IMR-90 (cell line): ENCODE measurements around the gene FAM184A. TPM values are rescaled to one million over a fixed set of nuclear protein-coding genes. Genes with fewer than 3 reads are reported as not detected.

Source experiments
- ATAC-seq: fragments of 200-7000 bp; cut with Tn5 transposase; 2 replicates; pipeline ENCODE4 v1.9.1; 2020; ENCODE audit warnings: low read depth, mild to moderate bottlenecking, moderate library complexity
- BruUV-seq: library from RNA; stranded (reverse); fragments of 400-500 nt; replicated peaks from 2 replicates; lab custom pipeline; 2021; lab: Mats Ljungman, UMichigan
- CTCF ChIA-PET: fragments of 300-600 bp; formaldehyde crosslinking; extraction: SDS; loops from one replicate; lab custom pipeline; 2021; ENCODE audit warnings: antibody characterized with exemption; lab: Yijun Ruan, JAX
- POLR2A ChIA-PET: fragments of 300-600 bp; sonication (Branson Sonifier 250); formaldehyde crosslinking; loops from one replicate; lab custom pipeline; 2022; ENCODE audit warnings: antibody characterized with exemption; ENCODE audit not compliant: unreplicated experiment; lab: Charles Lee
- DNase-seq: peaks from one replicate; pipeline ENCODE4 v3.0.0; 2013
- H2AFZ ChIP-seq: replicated peaks from 2 replicates; pipeline ENCODE3; 2013; ENCODE audit warnings: low read length, mild to moderate bottlenecking; ENCODE audit not compliant: poor library complexity
- H2AK5ac ChIP-seq: 2 replicates; pipeline ENCODE4 v1.6.1; 2013; ENCODE audit warnings: low read depth, low read length, inconsistent platforms
- H2AK9ac ChIP-seq: replicated peaks from 2 replicates; pipeline ENCODE3; 2013; ENCODE audit warnings: mild to moderate bottlenecking, low read depth, low read length, moderate library complexity; ENCODE audit not compliant: poor library complexity
- H2BK120ac ChIP-seq: 2 replicates; pipeline ENCODE4 v1.6.1; 2013; ENCODE audit warnings: low read depth, low read length, inconsistent platforms
- H2BK15ac ChIP-seq: 3 replicates; pipeline ENCODE4 v1.6.1; 2013; ENCODE audit warnings: low read depth, low read length, inconsistent platforms
- H2BK20ac ChIP-seq: 2 replicates; pipeline ENCODE4 v1.6.1; 2013; ENCODE audit warnings: low read depth, mild to moderate bottlenecking, inconsistent platforms, low read length, moderate library complexity
- H2BK5ac ChIP-seq: 2 replicates; pipeline ENCODE4 v1.6.1; 2013; ENCODE audit warnings: mild to moderate bottlenecking, low read depth, low read length, inconsistent platforms; ENCODE audit not compliant: poor library complexity, severe bottlenecking
- H3K14ac ChIP-seq: replicated peaks from 2 replicates; pipeline ENCODE4 v1.6.1; 2013; ENCODE audit warnings: low read depth, low read length, inconsistent platforms
- H3K18ac ChIP-seq: 2 replicates; pipeline ENCODE4 v1.6.1; 2013; ENCODE audit warnings: low read depth, low read length, control low read depth
- H3K23ac ChIP-seq: 2 replicates; pipeline ENCODE4 v1.6.1; 2013; ENCODE audit warnings: low read depth, low read length, inconsistent platforms
- H3K27ac ChIP-seq: 2 replicates; pipeline ENCODE4 v1.5.1; 2013; ENCODE audit warnings: mild to moderate bottlenecking, control low read depth, low read length; ENCODE audit not compliant: insufficient read depth
- H3K27me3 ChIP-seq: 2 replicates; pipeline ENCODE4 v1.6.1; 2013; ENCODE audit warnings: low read length; ENCODE audit not compliant: control insufficient read depth, insufficient read depth
- H3K36me3 ChIP-seq: 2 replicates; pipeline ENCODE4 v1.6.1; 2013; ENCODE audit warnings: low read length, mixed read lengths; ENCODE audit not compliant: control insufficient read depth, insufficient read depth
- H3K4ac ChIP-seq: 2 replicates; pipeline ENCODE4 v1.6.1; 2013; ENCODE audit warnings: low read depth, low read length, inconsistent platforms
- H3K4me1 ChIP-seq: 2 replicates; pipeline ENCODE4 v1.6.1; 2013; ENCODE audit warnings: low read length, mixed read lengths; ENCODE audit not compliant: control insufficient read depth, insufficient read depth
- H3K4me2 ChIP-seq: 2 replicates; pipeline ENCODE4 v1.6.1; 2013; ENCODE audit warnings: low read depth, mild to moderate bottlenecking, control low read depth, low read length, moderate library complexity
- H3K4me3 ChIP-seq: 2 replicates; pipeline ENCODE4 v1.5.1; 2013; ENCODE audit warnings: low read depth, mild to moderate bottlenecking, control low read depth, low read length, moderate library complexity; ENCODE audit not compliant: insufficient read depth
- H3K56ac ChIP-seq: 2 replicates; pipeline ENCODE4 v1.6.1; 2013; ENCODE audit warnings: low read length, inconsistent platforms; ENCODE audit not compliant: insufficient read depth; ENCODE audit errors: extremely low read depth
- H3K79me1 ChIP-seq, 2 experiments: 2 replicates each; pipeline ENCODE4 v1.6.1; 2013; ENCODE audit warnings: low read length in 2 of 2, inconsistent platforms in 1 of 2, low read depth in 1 of 2
- H3K9ac ChIP-seq: 2 replicates; pipeline ENCODE4 v1.6.1; 2013; ENCODE audit warnings: low read depth, low read length, control low read depth
- H3K9me1 ChIP-seq: 2 replicates; pipeline ENCODE4 v1.6.1; 2013; ENCODE audit warnings: low read length, inconsistent platforms; ENCODE audit not compliant: insufficient read depth
- H3K9me3 ChIP-seq: 2 replicates; pipeline ENCODE4 v1.6.1; 2013; ENCODE audit warnings: low read length; ENCODE audit not compliant: control insufficient read depth, insufficient read depth
- H4K20me1 ChIP-seq: 2 replicates; pipeline ENCODE4 v1.6.1; 2013; ENCODE audit warnings: low read length, inconsistent platforms; ENCODE audit not compliant: insufficient read depth
- H4K5ac ChIP-seq: 2 replicates; pipeline ENCODE4 v1.6.1; 2013; ENCODE audit warnings: mild to moderate bottlenecking, low read depth, low read length, control low read depth
- H4K8ac ChIP-seq, 2 experiments: 2 replicates each; pipeline ENCODE4 v1.6.1; 2013; ENCODE audit warnings: low read depth in 2 of 2, low read length in 2 of 2, control low read depth in 1 of 2, inconsistent platforms in 1 of 2
- H4K91ac ChIP-seq: 2 replicates; pipeline ENCODE4 v1.6.1; 2013; ENCODE audit warnings: low read depth, low read length, inconsistent platforms; ENCODE audit not compliant: insufficient read depth
- BHLHE40 ChIP-seq: fragments of 150-350 bp; IDR thresholded peaks from 2 replicates; pipeline ENCODE4 v1.6.1; 2016; ENCODE audit warnings: mild to moderate bottlenecking, low read depth, low read length
- CHD1 ChIP-seq: IDR thresholded peaks from 2 replicates; pipeline ENCODE4 v1.6.1; 2012; ENCODE audit warnings: low read depth, low read length, improper control_type of control experiment
- CTCF ChIP-seq: conservative IDR thresholded peaks from 2 replicates; pipeline ENCODE4 v1.5.1; 2012; ENCODE audit warnings: mild to moderate bottlenecking, low read depth, low read length, improper control_type of control experiment
- ELK1 ChIP-seq: fragments of 150-350 bp; IDR thresholded peaks from 2 replicates; pipeline ENCODE4 v1.6.1; 2016; ENCODE audit warnings: low read depth, mild to moderate bottlenecking, low read length, moderate library complexity, borderline replicate concordance
- MAFK ChIP-seq: IDR thresholded peaks from 2 replicates; pipeline ENCODE4 v1.6.1; 2012; ENCODE audit warnings: low read depth, low read length, improper control_type of control experiment
- MAZ ChIP-seq: IDR thresholded peaks from 2 replicates; pipeline ENCODE4 v1.6.1; 2012; ENCODE audit warnings: low read depth, mild to moderate bottlenecking, low read length, improper control_type of control experiment, moderate library complexity, borderline replicate concordance
- POLR2A ChIP-seq: IDR thresholded peaks from 2 replicates; pipeline ENCODE4 v1.6.1; 2012; ENCODE audit warnings: mild to moderate bottlenecking, low read depth, low read length
- RAD21 ChIP-seq: IDR thresholded peaks from 2 replicates; pipeline ENCODE4 v1.6.1; 2012; ENCODE audit warnings: low read length, improper control_type of control experiment
- RFX5 ChIP-seq: IDR thresholded peaks from 2 replicates; pipeline ENCODE4 v1.8.0; 2012; ENCODE audit warnings: low read depth, mild to moderate bottlenecking, low read length, moderate library complexity
- SMC3 ChIP-seq: fragments of 150-350 bp; IDR thresholded peaks from 2 replicates; pipeline ENCODE4 v1.6.1; 2016; ENCODE audit warnings: low read depth, mild to moderate bottlenecking, antibody characterized with exemption, low read length, moderate library complexity
- WGBS, 2 experiments: methylation state at CpG; one replicate each; pipeline versions ENCODE4 v1.1.5 to v1.1.7; 2013; ENCODE audit warnings: missing lambda C conversion rate in 2 of 2; ENCODE audit not compliant: insufficient read length in 1 of 2; ENCODE audit errors: extremely low coverage in 2 of 2; 5-methylcytosine and 5-hydroxymethylcytosine counted together
- dilution Hi-C: fragments of 300-500 bp; cut with HindIII; formaldehyde crosslinking; loops from one replicate; pipeline ENCODE4 v1.14.3; 2018; ENCODE audit warnings: low sequenced_read_pairs; ENCODE audit not compliant: unreplicated experiment
- in situ Hi-C: fragments of 300-500 bp; cut with MboI; formaldehyde crosslinking; loops from 3 replicates; pipeline ENCODE4 v1.14.3; 2019; ENCODE audit warnings: low sequenced_read_pairs, inconsistent platforms, mixed read lengths
- intact Hi-C: fragments of 100-400 bp; cut with micrococcal nuclease; formaldehyde crosslinking; loops from 2 replicates; pipeline ENCODE4 v1.10.0; 2022
- polyA plus RNA-seq, 3 experiments: library from polyadenylated mRNA; depleted of rRNA; stranded (reverse); fragments of >200 nt; gene quantifications; 2 replicates each; pipeline ENCODE4 v1.2.3, GENCODE V29; 2012; ENCODE audit warnings: low replicate concordance in 1 of 3
- total RNA-seq: library from RNA; depleted of rRNA; stranded (reverse); fragments of >200 nt; gene quantifications from 2 replicates; pipeline ENCODE4 v1.2.3, GENCODE V29; 2012

FAM184A gene
- total and polyA plus RNA-seq, 2 of the 4 experiments (the other 2 are of a cell fraction), result 0.03 TPM; not detected in 1

GRCh38 chr6:119027465-119027864 is 51.0 kb downstream of the FAM184A start:
- no peak overlapping the region for H2BK120ac ChIP-seq
- dilution Hi-C loops (no loop called here), in situ Hi-C loops (no loop called here), intact Hi-C loops (no loop called here)
- DNase-seq (no peak), ATAC-seq (no peak)
- no peak overlapping the region for H4K5ac ChIP-seq
- H3K56ac ChIP-seq, result no peak overlapping the region
- no peak overlapping the region for H2BK20ac ChIP-seq
- no peaks in the 10 kb centered on the region for H3K36me3 ChIP-seq
- CTCF ChIA-PET, result no interaction called here
- no peak overlapping the region for H2BK5ac ChIP-seq
- POLR2A ChIA-PET, result no interaction called here
- H3K79me1 ChIP-seq, result no peaks in the 10 kb centered on the region
- H3K4ac ChIP-seq, result no peak overlapping the region
- H3K27me3 ChIP-seq, result no peaks in the 10 kb centered on the region
- H2AK5ac ChIP-seq, result no peak overlapping the region
- no peak for TF ChIP-seq MAFK
- TF ChIP-seq RFX5, result no peak
- TF ChIP-seq RAD21, result no peak
- TF ChIP-seq MAZ, result no peak
- TF ChIP-seq ELK1, result no peak
- no peak for TF ChIP-seq CTCF
- no peak for TF ChIP-seq BHLHE40
- TF ChIP-seq POLR2A, result no peak
- TF ChIP-seq SMC3, result no peak
- no peak for TF ChIP-seq CHD1
- no peak overlapping the region for H2AFZ ChIP-seq
- no peak overlapping the region for H3K18ac ChIP-seq
- H3K14ac ChIP-seq, result no peak overlapping the region
- H4K20me1 ChIP-seq, result no peaks in the 10 kb centered on the region
- H3K9me1 ChIP-seq, result no peaks in the 10 kb centered on the region
- no peak overlapping the region for H2AK9ac ChIP-seq
- no peaks in the 10 kb centered on the region for H3K9me3 ChIP-seq
- WGBS, 2 experiments, result no CpG with 5 or more reads among the region's 3 CpGs
- no peak overlapping the region for H4K8ac ChIP-seq
- no peak overlapping the region for H3K4me3 ChIP-seq
- H3K4me2 ChIP-seq, result no peak overlapping the region
- no peak overlapping the region for H3K23ac ChIP-seq
- no peak overlapping the region for H2BK15ac ChIP-seq
- H3K9ac ChIP-seq, result no peak overlapping the region
- H3K27ac ChIP-seq, result no peak overlapping the region
- no TSS peak for BruUV-seq
- H4K91ac ChIP-seq, result no peak overlapping the region
- H3K4me1 ChIP-seq, result no peaks in the 10 kb centered on the region
